ENCODE data around the gene RSU1.

- TF ChIP-seq POLR2AphosphoS5 (IDR thresholded peaks at IDR 0.05; ENCODE audit: low read depth, low read length) (no peak), POLR2A (IDR thresholded peaks at IDR 0.05; ENCODE audit: low read depth, low read length) (no peak), TAF1 (IDR thresholded peaks at IDR 0.05; ENCODE audit: low read depth, low read length) (no peak)
These were observed 10.9 kb upstream of the RSU1 start for GRCh38 chr10:16828114-16828568.

Data from GM12891 (cell line).